Mesothelial cell of epicardium (in vitro differentiated cells): ENCODE data around the gene BAX. TPM values are rescaled to one million over a fixed set of nuclear protein-coding genes. Genes with fewer than 3 reads are reported as not detected.

Source experiments
- DNase-seq, 2 experiments: peaks; one replicate each; pipeline ENCODE4 v3.0.0; 2021; ENCODE audit warnings: low spot score in 2 of 2; ENCODE audit not compliant: unreplicated experiment in 2 of 2
- H3K27ac Mint-ChIP-seq: 2 replicates; pipeline ENCODE4 v1.8.0; 2021; ENCODE audit warnings: mixed read lengths
- H3K27me3 Mint-ChIP-seq: 2 replicates; pipeline ENCODE4 v1.8.0; 2021; ENCODE audit warnings: low read depth, mixed read lengths
- H3K36me3 Mint-ChIP-seq: 2 replicates; pipeline ENCODE4 v1.8.0; 2021; ENCODE audit warnings: mixed read lengths
- H3K4me1 Mint-ChIP-seq: 2 replicates; pipeline ENCODE4 v1.8.0; 2021; ENCODE audit warnings: mixed read lengths
- H3K4me3 Mint-ChIP-seq: 2 replicates; pipeline ENCODE4 v1.8.0; 2021; ENCODE audit warnings: mild to moderate bottlenecking, moderate library complexity, mixed read lengths
- H3K9me3 Mint-ChIP-seq: 2 replicates; pipeline ENCODE4 v1.8.0; 2021; ENCODE audit warnings: mixed read lengths
- total RNA-seq: library from RNA; stranded (reverse); gene quantifications from 3 replicates; pipeline ENCODE4 v1.2.1, GENCODE V29; 2021
- TF ChIP-seq, protein P1 (sequence below): fragments of 200-600 bp; sonication (generic); IDR thresholded peaks from one replicate; pipeline ENCODE4 v1.5.0; 2021; ENCODE audit warnings: antibody characterized with exemption; ENCODE audit not compliant: unreplicated experiment

The BAX gene
- total RNA-seq, 1 donor from 2014 or later = 119 TPM

GRCh38 chr19:48987323-48987722 is 32.6 kb downstream of the BAX start:
- no peak for DNase-seq
- Mint-ChIP-seq H3K4me1 (peaks cover 14% of the 10 kb centered on the region), H3K27ac (no peak overlapping the region), H3K36me3 (peaks cover 31% of the 10 kb centered on the region), H3K4me3 (no peak overlapping the region), H3K27me3 (no peaks in the 10 kb centered on the region), H3K9me3 (no peaks in the 10 kb centered on the region)
- TF ChIP-seq, protein P1, sequence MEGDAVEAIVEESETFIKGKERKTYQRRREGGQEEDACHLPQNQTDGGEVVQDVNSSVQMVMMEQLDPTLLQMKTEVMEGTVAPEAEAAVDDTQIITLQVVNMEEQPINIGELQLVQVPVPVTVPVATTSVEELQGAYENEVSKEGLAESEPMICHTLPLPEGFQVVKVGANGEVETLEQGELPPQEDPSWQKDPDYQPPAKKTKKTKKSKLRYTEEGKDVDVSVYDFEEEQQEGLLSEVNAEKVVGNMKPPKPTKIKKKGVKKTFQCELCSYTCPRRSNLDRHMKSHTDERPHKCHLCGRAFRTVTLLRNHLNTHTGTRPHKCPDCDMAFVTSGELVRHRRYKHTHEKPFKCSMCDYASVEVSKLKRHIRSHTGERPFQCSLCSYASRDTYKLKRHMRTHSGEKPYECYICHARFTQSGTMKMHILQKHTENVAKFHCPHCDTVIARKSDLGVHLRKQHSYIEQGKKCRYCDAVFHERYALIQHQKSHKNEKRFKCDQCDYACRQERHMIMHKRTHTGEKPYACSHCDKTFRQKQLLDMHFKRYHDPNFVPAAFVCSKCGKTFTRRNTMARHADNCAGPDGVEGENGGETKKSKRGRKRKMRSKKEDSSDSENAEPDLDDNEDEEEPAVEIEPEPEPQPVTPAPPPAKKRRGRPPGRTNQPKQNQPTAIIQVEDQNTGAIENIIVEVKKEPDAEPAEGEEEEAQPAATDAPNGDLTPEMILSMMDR = no peak

DNA sequence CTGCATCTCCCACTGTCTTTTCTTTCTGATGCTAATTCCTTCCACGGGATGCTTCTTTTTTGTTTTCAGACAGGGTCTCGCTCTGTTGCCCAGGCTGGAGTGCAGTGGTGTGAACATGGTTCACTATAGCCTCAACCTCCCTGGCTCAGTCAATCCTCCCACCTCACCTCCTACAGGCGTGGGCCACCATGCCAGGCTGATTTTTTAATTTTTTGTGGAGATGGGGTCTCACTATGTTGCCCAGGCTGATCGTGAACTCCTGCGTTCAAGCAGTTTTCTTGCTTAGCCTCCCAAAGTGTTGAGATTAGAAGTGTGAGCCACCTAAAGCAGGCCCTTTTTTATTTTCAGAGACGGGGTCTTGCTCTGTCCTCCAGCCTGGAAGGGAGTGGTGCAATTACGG is 33.6 kb downstream of the BAX start:
- peaks cover 16% of the 10 kb centered on the region for H3K4me1 Mint-ChIP-seq
- TF ChIP-seq, protein P1 = no peak
- no peaks in the 10 kb centered on the region for H3K9me3 Mint-ChIP-seq
- H3K27ac Mint-ChIP-seq = no peak overlapping the region
- no peaks in the 10 kb centered on the region for H3K27me3 Mint-ChIP-seq
- no peak for DNase-seq
- no peak overlapping the region for H3K4me3 Mint-ChIP-seq
- peaks cover 28% of the 10 kb centered on the region for H3K36me3 Mint-ChIP-seq

DNA sequence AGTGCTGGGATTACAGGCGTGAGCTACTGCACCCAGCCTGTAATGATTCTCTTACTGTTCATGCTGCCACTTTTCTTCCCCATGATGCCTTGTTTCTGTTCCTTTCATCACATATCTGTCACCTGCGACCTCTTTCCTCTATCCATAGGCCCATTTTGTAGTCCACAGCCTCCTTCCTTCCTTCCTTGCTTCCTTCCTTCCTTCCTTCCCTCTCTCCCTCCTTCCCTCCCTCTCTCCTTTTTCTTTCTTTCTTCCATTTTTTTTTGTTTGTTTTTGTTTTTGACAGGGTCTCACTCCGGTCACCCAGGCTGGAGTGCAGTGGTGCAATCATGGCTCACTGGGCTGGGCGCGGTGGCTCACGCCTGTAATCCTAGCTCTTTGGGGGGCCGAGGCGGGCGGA is 34.2 kb downstream of the BAX start:
- no peak for DNase-seq
- H3K9me3 Mint-ChIP-seq = no peaks in the 10 kb centered on the region
- H3K27ac Mint-ChIP-seq = no peak overlapping the region
- peaks cover 24% of the 10 kb centered on the region for H3K36me3 Mint-ChIP-seq
- TF ChIP-seq, protein P1 = no peak
- H3K4me3 Mint-ChIP-seq = no peak overlapping the region
- H3K4me1 Mint-ChIP-seq = peaks cover 19% of the 10 kb centered on the region
- H3K27me3 Mint-ChIP-seq = no peaks in the 10 kb centered on the region

GRCh38 chr19:48989701-48990291 is 35.1 kb downstream of the BAX start:
- Mint-ChIP-seq H3K27me3 (no peaks in the 10 kb centered on the region), H3K4me1 (peaks cover 25% of the 10 kb centered on the region), H3K27ac (no peak overlapping the region), H3K4me3 (no peak overlapping the region), H3K9me3 (no peaks in the 10 kb centered on the region), H3K36me3 (peaks cover 24% of the 10 kb centered on the region)
- TF ChIP-seq, protein P1 = no peak
- no peak for DNase-seq

DNA sequence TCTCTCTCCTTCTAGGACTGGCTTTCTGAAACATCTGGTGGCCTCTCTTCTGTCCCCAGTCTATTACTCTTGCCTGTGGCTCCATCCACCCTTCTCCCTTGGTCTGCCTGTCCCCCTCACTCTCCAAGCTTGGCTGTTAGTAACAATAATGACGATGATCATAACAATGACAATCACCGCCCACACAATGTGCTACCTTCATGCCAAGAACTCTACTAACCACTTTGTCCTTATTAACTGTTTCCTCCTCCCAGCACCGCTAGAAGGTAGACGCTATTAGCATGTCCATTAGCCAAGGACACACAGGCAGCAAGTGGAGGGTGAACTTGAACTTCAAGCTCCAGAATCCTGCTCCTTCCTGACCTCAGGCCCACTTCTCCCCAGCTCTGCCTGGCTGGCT is 35.7 kb downstream of the BAX start:
- TF ChIP-seq, protein P1 = no peak
- peaks cover 22% of the 10 kb centered on the region for H3K36me3 Mint-ChIP-seq
- no peak overlapping the region for H3K27ac Mint-ChIP-seq
- peak overlapping the region; percentile 2 for H3K4me3 Mint-ChIP-seq
- peaks cover 31% of the 10 kb centered on the region for H3K4me1 Mint-ChIP-seq
- H3K9me3 Mint-ChIP-seq = no peaks in the 10 kb centered on the region
- DNase-seq = no peak
- H3K27me3 Mint-ChIP-seq = no peaks in the 10 kb centered on the region
